Gastrocnemius medialis (tissue), 4 donors: ENCODE measurements around the gene GAB2.

Experiments
- POLR2A ChIP-seq, 2 donors: fragments of 450-650 bp; IDR thresholded peaks; one replicate each; pipeline ENCODE4 v1.6.1; 2017; ENCODE audit warnings: antibody characterized with exemption in 2 of 2, mild to moderate bottlenecking in 2 of 2, moderate library complexity in 2 of 2
- TF ChIP-seq, protein P1 (sequence below), 5 experiments: fragments of 450-650 bp in 3 of 5; fragments of 200-600 bp in 2 of 5; sonication (generic) in 2 of 5; IDR thresholded peaks in 4 of 5; conservative IDR thresholded peaks in 1 of 5; 1 replicate in 4 of 5; 2 replicates in 1 of 5; pipeline ENCODE4 v1.5.1; 2016 to 2019; ENCODE audit warnings: antibody characterized with exemption in 5 of 5, mild to moderate bottlenecking in 3 of 5, moderate library complexity in 3 of 5

GRCh38 chr11:78363024-78363619 lies 54.5 kb downstream of the GAB2 start:
- TF ChIP-seq, protein P1, sequence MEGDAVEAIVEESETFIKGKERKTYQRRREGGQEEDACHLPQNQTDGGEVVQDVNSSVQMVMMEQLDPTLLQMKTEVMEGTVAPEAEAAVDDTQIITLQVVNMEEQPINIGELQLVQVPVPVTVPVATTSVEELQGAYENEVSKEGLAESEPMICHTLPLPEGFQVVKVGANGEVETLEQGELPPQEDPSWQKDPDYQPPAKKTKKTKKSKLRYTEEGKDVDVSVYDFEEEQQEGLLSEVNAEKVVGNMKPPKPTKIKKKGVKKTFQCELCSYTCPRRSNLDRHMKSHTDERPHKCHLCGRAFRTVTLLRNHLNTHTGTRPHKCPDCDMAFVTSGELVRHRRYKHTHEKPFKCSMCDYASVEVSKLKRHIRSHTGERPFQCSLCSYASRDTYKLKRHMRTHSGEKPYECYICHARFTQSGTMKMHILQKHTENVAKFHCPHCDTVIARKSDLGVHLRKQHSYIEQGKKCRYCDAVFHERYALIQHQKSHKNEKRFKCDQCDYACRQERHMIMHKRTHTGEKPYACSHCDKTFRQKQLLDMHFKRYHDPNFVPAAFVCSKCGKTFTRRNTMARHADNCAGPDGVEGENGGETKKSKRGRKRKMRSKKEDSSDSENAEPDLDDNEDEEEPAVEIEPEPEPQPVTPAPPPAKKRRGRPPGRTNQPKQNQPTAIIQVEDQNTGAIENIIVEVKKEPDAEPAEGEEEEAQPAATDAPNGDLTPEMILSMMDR (IDR thresholded peaks at IDR 0.05 in 4 of 5, conservative IDR thresholded peaks at IDR 0.05 in 1 of 5), result no peak
- no peak for TF ChIP-seq POLR2A (IDR thresholded peaks at IDR 0.05)
